Sigmoid colon (tissue), 4 donors: ENCODE results near the gene PLB1.

ENCODE experiments used
- CTCF ChIP-seq, 4 experiments: fragments of 450-650 bp in 3 of 4; fragments of 200-600 bp in 1 of 4; IDR thresholded peaks; one replicate each; pipeline ENCODE4 v1.5.1; 2016 to 2019; ENCODE audit warnings: antibody characterized with exemption in 4 of 4, mild to moderate bottlenecking in 3 of 4, moderate library complexity in 2 of 4
- EP300 ChIP-seq, 4 donors: sonication (generic); formaldehyde crosslinking; IDR thresholded peaks; one replicate each; pipeline ENCODE4 v1.6.1; 2017; ENCODE audit warnings: antibody characterized with exemption in 4 of 4
- POLR2A ChIP-seq, 2 donors: fragments of 450-650 bp; IDR thresholded peaks; one replicate each; pipeline ENCODE4 v1.6.1; 2016; ENCODE audit warnings: antibody characterized with exemption in 2 of 2, mild to moderate bottlenecking in 2 of 2, moderate library complexity in 2 of 2
- POLR2AphosphoS5 ChIP-seq, 4 donors: sonication (generic); formaldehyde crosslinking; IDR thresholded peaks; one replicate each; pipeline ENCODE4 v1.6.1; 2017; ENCODE audit warnings: antibody characterized with exemption in 4 of 4

DNA sequence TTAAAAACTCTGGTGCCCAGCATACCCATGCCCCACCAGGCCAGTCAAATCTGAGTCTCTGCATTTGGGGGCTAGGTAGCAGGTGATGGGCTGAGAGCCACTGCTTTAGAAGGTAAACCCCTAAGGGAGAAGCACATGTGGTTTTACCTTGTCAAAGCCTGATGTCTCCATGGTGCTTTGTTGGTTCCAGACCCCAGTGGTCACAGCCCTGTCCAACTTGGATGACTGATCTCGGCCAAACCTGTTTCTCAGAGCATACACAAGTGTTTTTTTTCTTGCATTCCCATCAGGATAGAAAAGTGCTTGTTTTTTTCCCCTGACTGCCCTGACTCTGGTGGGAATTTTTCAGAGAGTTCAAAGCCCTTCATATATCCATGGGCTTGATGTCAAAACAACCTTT lies 13.5 kb downstream of the PLB1 start:
- TF ChIP-seq CTCF (IDR thresholded peaks at IDR 0.05) (no peak), POLR2A (IDR thresholded peaks at IDR 0.05) (no peak), EP300 (IDR thresholded peaks at IDR 0.05) (no peak), POLR2AphosphoS5 (IDR thresholded peaks at IDR 0.05) (no peak)
